ENCODE data around the gene MFSD6L.

Gene MFSD6L

DNA sequence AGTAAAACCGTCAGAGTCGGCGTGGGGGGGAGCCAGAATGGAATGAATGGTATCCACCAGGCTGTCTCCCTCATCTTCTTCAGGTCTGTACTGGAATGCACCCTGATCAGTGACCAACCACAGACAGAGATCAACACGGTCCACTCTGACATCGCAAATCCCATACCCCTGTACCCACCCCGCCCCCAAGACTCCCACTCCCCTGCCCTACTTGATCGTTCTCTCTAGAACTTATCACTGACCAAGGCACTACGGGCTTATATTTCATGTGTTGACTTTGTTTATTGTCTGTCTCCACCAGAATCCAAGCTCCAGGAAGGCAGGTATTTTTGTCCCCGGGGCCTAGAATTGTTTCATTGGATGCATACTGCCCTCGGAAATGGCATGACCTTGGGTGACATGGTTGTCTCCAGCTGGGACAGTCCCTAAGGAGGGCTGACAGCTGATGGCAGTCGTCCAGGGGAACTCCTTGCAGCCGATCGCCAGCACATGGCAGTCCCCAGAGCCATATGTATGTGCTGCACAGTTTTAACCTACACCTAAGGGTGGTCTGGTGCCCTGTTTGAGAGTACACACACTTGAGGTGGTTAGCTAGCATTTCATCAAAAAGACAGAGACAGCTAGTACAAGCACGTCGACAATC is 526 bp upstream of the MFSD6L start:
- H3K4me3 ChIP-seq (ENCODE audit: low read depth, low read length) = no peak overlapping the region

GRCh38 chr17:8798176-8798845 is 854 bp downstream of the MFSD6L start:
- TF ChIP-seq, protein P1, sequence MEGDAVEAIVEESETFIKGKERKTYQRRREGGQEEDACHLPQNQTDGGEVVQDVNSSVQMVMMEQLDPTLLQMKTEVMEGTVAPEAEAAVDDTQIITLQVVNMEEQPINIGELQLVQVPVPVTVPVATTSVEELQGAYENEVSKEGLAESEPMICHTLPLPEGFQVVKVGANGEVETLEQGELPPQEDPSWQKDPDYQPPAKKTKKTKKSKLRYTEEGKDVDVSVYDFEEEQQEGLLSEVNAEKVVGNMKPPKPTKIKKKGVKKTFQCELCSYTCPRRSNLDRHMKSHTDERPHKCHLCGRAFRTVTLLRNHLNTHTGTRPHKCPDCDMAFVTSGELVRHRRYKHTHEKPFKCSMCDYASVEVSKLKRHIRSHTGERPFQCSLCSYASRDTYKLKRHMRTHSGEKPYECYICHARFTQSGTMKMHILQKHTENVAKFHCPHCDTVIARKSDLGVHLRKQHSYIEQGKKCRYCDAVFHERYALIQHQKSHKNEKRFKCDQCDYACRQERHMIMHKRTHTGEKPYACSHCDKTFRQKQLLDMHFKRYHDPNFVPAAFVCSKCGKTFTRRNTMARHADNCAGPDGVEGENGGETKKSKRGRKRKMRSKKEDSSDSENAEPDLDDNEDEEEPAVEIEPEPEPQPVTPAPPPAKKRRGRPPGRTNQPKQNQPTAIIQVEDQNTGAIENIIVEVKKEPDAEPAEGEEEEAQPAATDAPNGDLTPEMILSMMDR (IDR thresholded peaks at IDR 0.05; ENCODE audit: low read depth, low read length) = no peak
- H3K4me3 ChIP-seq (ENCODE audit: low read depth, low read length) = no peak overlapping the region

More for the DNA sequence above, 526 bp upstream of the MFSD6L start:
- TF ChIP-seq, protein P1 (IDR thresholded peaks at IDR 0.05; ENCODE audit: low read depth, low read length) = no peak

DNA sequence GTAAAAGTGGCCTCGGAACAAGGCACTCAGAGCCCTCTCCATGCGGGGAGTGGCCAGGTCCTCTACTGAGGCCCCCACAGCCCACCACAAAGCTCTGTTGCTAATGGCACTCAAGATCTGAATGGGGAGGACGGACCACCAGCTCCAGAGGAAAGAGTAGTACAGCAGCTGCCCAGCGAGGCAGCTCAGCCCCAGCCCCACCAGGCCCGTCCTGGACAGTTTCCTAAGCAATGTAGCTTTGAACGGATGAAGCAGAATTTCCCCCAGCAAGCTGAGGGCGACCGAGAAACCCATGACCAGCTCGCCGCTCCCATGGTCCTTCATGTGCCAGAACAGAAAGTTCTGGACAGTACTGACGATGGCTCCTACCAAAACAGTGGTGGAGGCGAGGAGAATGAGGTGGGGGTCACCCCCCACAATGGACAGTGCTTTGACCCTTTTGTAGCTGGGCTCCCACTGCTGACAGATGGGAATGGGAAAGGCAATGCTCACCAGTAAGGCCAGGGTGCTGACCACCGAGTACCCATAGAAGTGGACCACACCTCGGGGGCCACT is 1.5 kb downstream of the MFSD6L start:
- H3K4me3 ChIP-seq (ENCODE audit: low read depth, low read length) = no peak overlapping the region
- TF ChIP-seq, protein P1 (IDR thresholded peaks at IDR 0.05; ENCODE audit: low read depth, low read length) = no peak

DNA sequence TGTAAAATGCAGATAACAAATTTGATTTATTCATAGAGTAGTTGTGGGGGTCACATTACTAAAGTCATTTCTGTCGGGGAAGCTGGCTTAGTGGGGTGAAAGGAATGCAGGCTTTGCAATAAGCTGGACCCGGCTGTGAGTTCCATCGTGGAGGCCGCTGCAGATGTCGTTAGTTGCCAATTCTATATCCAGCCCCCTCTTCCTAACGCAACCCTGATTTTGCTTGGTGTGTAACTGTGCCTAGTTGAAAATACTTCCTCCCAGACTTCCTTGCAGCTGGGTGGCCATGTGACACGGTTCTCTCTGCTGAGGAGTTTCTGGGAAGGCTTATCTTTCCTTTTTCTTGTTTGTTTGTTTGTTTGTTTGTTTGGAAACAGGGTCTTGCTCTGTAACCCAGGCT is 4.5 kb downstream of the MFSD6L start:
- H3K4me3 ChIP-seq (ENCODE audit: low read depth, low read length) = no peak overlapping the region
- TF ChIP-seq, protein P1 (IDR thresholded peaks at IDR 0.05; ENCODE audit: low read depth, low read length) = no peak

DNA sequence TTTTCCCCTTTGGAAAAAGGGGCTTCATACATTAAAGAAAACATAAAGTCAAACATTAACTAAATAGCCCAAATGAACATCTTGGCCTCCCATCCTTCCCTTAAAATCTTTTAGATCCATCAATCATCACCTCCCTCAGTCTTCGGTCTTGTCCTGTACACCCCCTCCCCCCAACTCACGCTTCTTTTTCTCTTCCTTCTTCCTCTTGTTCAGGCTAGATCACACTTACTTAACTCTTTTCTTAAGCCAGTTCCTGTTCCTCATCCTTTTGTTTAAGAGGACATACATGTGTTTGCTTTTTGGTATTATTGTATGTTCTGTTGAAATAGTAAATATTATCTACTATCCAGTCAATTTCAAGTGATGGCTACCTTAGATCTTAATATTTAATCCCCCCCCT is 5.5 kb downstream of the MFSD6L start:
- TF ChIP-seq, protein P1 (IDR thresholded peaks at IDR 0.05; ENCODE audit: low read depth, low read length) = no peak
- H3K4me3 ChIP-seq (ENCODE audit: low read depth, low read length) = no peak overlapping the region

GRCh38 chr17:8792646-8793045 is 6.5 kb downstream of the MFSD6L start:
- TF ChIP-seq, protein P1 (IDR thresholded peaks at IDR 0.05; ENCODE audit: low read depth, low read length) = no peak
- H3K4me3 ChIP-seq (ENCODE audit: low read depth, low read length) = no peak overlapping the region

DNA sequence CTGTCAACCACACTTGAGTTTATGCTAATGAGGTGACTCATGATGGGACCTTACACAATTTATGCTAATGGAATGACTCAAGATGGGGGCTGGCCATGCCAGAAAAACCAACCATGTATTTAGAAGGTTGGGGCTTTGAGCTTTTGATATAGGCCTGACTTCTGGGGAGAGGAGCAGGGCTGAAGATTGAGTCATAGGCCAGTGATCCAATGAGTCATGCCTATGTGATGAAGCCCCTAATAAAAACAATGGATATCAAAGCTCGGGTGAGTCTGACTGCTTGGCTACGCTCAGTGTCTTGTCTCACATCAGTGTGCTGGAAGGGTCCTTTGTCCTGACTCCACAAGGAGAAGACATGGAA is 7.3 kb downstream of the MFSD6L start:
- no peak overlapping the region for H3K4me3 ChIP-seq (ENCODE audit: low read depth, low read length)
- TF ChIP-seq, protein P1 (IDR thresholded peaks at IDR 0.05; ENCODE audit: low read depth, low read length) = no peak
